HG03097 (cell line): ENCODE measurements around the gene FLRT2.

Experiments used
- ATAC-seq: cut with Tn5 transposase; IDR thresholded peaks from one replicate; pipeline ENCODE4 v1.9.1; 2021; ENCODE audit not compliant: unreplicated experiment, low FRiP score

Gene FLRT2

DNA sequence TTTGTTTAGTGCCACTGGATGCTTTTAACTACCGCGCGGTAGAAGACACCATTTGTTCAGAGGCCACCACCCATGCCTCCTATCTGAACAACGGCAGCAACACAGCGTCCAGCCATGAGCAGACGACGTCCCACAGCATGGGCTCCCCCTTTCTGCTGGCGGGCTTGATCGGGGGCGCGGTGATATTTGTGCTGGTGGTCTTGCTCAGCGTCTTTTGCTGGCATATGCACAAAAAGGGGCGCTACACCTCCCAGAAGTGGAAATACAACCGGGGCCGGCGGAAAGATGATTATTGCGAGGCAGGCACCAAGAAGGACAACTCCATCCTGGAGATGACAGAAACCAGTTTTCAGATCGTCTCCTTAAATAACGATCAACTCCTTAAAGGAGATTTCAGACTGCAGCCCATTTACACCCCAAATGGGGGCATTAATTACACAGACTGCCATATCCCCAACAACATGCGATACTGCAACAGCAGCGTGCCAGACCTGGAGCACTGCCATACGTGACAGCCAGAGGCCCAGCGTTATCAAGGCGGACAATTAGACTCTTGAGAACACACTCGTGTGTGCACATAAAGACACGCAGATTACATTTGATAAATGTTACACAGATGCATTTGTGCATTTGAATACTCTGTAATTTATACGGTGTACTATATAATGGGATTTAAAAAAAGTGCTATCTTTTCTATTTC is 93.2 kb downstream of the FLRT2 start:
- no peak for ATAC-seq

DNA sequence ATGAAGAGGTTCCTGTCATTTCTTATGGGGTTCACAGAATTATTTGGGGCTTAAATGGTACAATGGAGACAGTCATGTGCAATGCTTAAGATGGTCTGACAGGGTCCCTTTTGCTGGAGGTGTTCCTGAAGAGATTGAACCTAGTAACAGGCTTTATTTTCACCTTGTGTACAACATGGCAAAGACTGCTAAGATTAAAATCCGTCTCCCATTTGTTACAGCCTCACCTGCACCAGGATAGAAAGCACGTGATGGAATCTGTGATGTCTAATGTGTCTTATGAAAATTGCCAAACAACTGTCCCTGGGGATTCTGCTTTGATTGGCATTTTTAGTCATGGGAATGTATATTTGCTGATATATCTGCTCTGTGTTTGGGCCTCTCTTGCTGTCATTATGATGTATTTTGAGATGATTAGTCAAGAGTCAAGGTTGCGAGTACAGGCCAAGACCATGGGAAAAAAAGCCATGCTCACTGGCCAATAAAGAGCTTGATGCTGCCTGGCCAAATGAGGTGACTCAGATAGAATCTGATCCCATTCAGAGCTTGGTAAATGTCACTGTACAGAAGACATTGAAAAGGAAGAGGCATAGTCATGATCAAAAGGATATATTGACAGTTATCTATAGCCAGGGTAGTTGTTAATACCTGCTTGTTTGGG is 96.1 kb downstream of the FLRT2 start:
- no peak for ATAC-seq

DNA sequence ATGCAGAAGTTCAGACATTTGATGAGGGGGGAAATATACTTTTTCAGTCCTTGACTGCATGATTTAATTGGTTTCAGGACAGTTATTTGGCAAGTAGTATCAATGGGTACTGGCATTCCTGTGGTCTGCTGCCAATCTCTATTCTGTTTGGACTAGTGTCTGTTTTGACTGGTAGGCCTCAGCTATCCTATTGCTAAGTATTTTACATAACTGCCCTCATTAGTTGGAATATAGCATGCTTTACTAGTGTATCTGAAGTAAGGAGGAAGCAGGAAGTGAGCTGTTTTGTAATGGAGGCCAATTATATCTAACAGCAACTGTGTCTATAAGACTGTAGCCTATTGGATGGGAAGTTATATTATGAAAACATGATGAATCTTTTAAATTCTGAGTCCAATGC is 104.3 kb downstream of the FLRT2 start:
- no peak for ATAC-seq

- no peak for ATAC-seq
These were observed 114.3 kb downstream of the FLRT2 start for GRCh38 chr14:85644211-85644610.

GRCh38 chr14:85653029-85653428 is 123.1 kb downstream of the FLRT2 start:
- ATAC-seq: no peak

DNA sequence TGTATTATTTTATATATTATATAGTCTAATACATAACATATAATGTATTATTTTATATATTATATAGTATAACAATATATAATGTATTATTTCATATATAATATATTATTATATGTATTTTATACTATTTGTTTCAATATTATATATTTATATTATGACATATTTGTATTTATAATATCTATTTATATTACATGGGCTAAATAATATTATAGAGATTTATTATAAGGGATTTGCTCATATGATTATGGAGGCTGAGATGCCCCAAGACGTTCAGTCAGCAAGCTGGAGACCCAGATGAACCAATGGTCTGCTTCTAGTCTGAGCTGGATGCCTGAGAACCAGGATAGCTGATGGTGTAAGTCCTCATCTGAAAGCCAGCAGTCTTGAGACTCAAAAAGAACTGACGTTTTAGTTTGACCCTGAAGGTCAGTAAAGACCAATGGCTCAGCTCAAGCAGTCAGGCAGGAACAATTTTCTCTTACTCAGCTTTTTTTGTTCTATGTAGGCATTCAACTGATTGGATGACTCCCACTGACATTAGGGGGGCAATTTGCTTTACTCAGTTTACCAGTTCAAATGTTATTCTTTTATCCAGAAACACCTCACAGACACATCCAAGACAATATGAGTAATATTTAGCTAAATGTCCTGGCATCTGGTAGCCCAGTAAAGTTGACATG is 130.4 kb downstream of the FLRT2 start:
- no peak for ATAC-seq

GRCh38 chr14:85662096-85662495 is 132.2 kb downstream of the FLRT2 start:
- no peak for ATAC-seq

- ATAC-seq: no peak
These were observed 133.3 kb downstream of the FLRT2 start for GRCh38 chr14:85663256-85663655.

DNA sequence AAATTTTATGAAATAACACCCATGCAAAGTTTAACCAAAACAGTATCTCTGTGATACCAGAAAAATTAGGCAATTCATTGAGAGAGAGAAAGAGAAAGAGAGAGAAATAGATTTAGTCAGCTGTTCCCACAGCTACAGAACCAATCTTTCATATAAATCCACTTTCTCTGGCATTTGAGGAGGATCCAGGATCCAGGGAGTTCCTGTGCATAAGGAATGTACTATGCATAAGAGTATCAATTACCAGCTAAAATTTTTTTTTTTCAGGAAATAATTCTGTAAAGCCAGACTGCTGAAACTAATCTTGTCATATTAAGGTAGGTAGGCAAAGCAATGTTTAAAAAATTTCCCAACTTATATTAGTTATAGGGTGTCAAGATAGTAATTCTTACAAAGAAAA is 133.7 kb downstream of the FLRT2 start:
- no peak for ATAC-seq

GRCh38 chr14:85675957-85676356 is 146.0 kb downstream of the FLRT2 start:
- no peak for ATAC-seq

DNA sequence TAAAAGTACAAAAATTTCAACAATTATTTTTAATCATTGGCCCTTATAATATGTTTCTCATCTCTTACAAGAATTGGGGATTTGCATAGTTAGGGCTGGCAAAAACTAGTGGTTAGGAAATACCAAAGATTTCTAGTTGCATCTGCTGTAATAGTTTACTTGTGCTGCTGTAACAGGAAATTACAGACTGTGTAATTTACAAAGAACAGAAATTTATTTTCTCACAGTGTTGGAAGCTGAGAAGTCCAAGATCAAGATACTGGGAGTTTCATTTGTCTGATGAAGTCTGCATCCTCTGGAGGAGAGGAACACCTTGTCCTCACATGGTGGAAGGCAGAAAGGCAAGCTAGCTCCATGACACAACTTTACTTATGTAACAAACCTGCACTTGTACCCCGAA is 157.0 kb downstream of the FLRT2 start:
- no peak for ATAC-seq

GRCh38 chr14:85687456-85687855 is 157.5 kb downstream of the FLRT2 start:
- no peak for ATAC-seq

DNA sequence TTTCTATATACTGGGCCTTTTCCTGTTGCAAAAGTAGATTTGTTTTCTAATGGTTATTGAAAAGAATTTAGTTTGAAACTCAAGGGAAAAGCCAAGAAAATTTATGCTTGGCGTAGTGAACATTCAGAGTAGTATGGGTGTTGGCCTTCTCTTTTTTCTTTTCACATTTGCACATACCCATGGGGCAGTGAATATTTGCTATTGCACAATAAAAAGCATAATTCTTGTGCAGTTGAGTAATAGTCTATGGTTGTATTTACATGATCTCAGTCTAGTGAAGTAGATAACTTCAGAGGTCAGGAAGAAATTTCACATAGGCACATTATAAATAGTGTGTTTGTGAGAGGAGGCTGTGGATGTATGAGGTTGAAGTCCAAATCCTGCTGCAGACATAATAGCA is 158.1 kb downstream of the FLRT2 start:
- ATAC-seq: no peak

- ATAC-seq: no peak
These were observed 165.4 kb downstream of the FLRT2 start for GRCh38 chr14:85695300-85695699.

GRCh38 chr14:85701116-85701515 is 171.2 kb downstream of the FLRT2 start:
- no peak for ATAC-seq

GRCh38 chr14:85701763-85702162 is 171.8 kb downstream of the FLRT2 start:
- ATAC-seq: no peak

DNA sequence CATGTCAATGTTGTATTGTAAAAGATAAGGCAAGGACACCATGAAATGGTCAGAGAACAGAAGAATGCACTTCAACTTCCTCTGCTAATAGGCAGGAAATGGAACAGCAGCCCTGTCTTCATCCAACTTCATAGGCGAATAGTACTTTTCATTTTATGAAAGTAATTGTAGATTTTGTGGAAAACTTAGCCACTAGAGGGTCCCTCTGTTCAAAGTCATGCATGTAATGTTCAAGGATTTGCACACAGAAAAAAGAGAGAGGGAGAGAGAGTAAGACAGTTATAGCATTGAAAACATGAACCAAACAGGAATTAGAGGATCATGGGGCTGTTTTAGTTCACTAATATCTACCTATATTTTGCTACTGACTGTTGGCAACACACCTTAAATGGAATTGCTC is 172.2 kb downstream of the FLRT2 start:
- ATAC-seq: no peak

DNA sequence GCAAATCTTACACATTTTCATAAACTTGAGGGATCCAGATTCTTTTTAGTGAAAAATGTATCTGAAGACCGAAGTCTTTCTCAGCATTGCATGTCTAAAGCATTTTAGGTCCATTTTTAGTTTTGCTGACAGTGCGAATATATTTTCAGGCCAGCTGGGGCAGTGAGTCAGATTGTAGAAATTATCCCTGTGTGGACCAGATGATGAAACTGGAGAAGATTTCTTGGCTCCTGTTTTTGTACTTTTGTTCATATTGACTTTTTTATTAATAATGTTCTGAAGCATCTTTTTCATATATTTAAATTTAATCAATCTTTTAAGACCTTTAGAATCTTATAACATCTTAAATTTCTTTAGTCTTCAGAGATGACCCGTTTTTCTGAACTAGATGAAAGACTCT is 173.1 kb downstream of the FLRT2 start:
- ATAC-seq: no peak
